Activated gamma-delta T cell treated with anti-CD3 and anti-CD28 coated beads, Interleukin-2, amount 50 U/mL, for 16 hours (primary cell): ENCODE data around the gene WDFY1.

Experiments used
- DNase-seq: peaks from one replicate; pipeline ENCODE4 v3.0.0-alpha.2; 2020; ENCODE audit warnings: low read depth

The WDFY1 gene

GRCh38 chr2:223856584-223856983 is 88.6 kb downstream of the WDFY1 start:
- no peak for DNase-seq

- no peak for DNase-seq
Measured at GRCh38 chr2:223856021-223856420, 89.1 kb downstream of the WDFY1 start.

GRCh38 chr2:223855426-223855825 is 89.7 kb downstream of the WDFY1 start:
- DNase-seq, result no peak

GRCh38 chr2:223854741-223855140 is 90.4 kb downstream of the WDFY1 start:
- DNase-seq, result no peak

- no peak for DNase-seq
Measured at GRCh38 chr2:223853425-223853837, 91.7 kb downstream of the WDFY1 start.

- DNase-seq, result no peak
Measured at GRCh38 chr2:223852281-223852795, 92.8 kb downstream of the WDFY1 start.

GRCh38 chr2:223847410-223847809 is 97.7 kb downstream of the WDFY1 start:
- DNase-seq, result no peak

- no peak for DNase-seq
Measured at GRCh38 chr2:223846515-223846914, 98.6 kb downstream of the WDFY1 start.

- no peak for DNase-seq
Measured at GRCh38 chr2:223841436-223842190, 103.5 kb downstream of the WDFY1 start.

GRCh38 chr2:223837287-223838061 is 107.7 kb downstream of the WDFY1 start, which contains the start of gene AP1S3:
TSS of gene AP1S3 (minus strand) at chr2:223837582. CDS start at chr2:223837450, 132 bp downstream.
- DNase-seq, result peak; percentile 47

GRCh38 chr2:223835701-223836532 is 109.2 kb downstream of the WDFY1 start:
- DNase-seq, result no peak

- DNase-seq, result no peak
Measured at GRCh38 chr2:223834431-223834830, 110.7 kb downstream of the WDFY1 start.

GRCh38 chr2:223832241-223832903 is 112.8 kb downstream of the WDFY1 start:
- DNase-seq, result no peak

GRCh38 chr2:223829128-223829527 is 116.0 kb downstream of the WDFY1 start:
- no peak for DNase-seq

- no peak for DNase-seq
Measured at GRCh38 chr2:223828314-223828713, 116.8 kb downstream of the WDFY1 start.

- DNase-seq, result no peak
Measured at GRCh38 chr2:223826995-223827394, 118.1 kb downstream of the WDFY1 start.
